ENCODE results near the gene VEPH1.

The VEPH1 gene

DNA sequence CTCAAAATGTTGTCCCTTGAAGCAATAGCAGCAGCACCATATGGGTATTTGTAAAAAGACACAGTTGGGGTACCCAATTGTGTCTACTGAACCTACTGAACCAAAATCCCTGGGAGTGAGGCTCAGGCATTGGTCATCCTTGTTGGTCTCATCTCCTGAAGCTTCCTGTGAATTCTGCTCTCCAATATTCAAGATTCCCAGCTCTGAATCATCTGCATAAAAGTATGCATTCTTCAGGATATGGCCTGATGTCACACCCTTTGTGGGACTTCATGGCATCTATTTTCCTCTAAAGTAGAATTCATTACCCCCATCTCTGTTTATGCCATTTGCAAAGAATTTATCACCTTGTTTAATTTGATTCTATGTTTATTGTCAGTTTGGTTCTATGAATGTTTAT is 79.9 kb downstream of the VEPH1 start:
- TF ChIP-seq, protein P1, sequence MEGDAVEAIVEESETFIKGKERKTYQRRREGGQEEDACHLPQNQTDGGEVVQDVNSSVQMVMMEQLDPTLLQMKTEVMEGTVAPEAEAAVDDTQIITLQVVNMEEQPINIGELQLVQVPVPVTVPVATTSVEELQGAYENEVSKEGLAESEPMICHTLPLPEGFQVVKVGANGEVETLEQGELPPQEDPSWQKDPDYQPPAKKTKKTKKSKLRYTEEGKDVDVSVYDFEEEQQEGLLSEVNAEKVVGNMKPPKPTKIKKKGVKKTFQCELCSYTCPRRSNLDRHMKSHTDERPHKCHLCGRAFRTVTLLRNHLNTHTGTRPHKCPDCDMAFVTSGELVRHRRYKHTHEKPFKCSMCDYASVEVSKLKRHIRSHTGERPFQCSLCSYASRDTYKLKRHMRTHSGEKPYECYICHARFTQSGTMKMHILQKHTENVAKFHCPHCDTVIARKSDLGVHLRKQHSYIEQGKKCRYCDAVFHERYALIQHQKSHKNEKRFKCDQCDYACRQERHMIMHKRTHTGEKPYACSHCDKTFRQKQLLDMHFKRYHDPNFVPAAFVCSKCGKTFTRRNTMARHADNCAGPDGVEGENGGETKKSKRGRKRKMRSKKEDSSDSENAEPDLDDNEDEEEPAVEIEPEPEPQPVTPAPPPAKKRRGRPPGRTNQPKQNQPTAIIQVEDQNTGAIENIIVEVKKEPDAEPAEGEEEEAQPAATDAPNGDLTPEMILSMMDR (conservative IDR thresholded peaks at IDR 0.05; ENCODE audit: low read depth, low read length): no peak
- no peak for DNase-seq (ENCODE audit: low read depth)
- no peak overlapping the region for H3K4me3 ChIP-seq (ENCODE audit: low read depth, low read length)

DNA sequence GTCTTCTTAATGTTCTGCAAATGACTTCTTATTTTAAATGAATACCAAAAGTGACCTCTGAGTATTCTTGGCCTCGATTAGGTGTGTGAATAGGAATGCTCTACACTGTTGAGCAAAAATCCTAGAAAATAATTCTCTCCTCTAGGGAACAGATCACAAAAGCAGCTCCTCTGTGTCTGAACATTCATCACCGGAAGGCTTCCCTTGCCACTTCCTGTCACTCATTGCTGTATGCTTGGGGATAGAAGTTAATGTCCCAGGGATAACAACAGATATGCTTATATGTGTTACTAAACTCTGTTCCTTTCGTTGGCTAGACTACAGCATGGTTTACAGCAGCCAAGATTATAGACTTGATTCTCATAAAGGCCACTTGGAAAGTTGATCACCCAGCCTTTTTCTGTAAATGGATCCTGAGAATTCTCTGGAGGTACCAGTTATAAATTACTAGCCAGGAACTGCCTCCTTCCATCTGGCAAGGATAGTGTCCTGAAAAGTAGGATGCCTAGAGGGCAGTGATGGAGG is 82.5 kb downstream of the VEPH1 start:
- TF ChIP-seq, protein P1 (conservative IDR thresholded peaks at IDR 0.05; ENCODE audit: low read depth, low read length): no peak
- DNase-seq (ENCODE audit: low read depth): no peak
- no peak overlapping the region for H3K4me3 ChIP-seq (ENCODE audit: low read depth, low read length)

DNA sequence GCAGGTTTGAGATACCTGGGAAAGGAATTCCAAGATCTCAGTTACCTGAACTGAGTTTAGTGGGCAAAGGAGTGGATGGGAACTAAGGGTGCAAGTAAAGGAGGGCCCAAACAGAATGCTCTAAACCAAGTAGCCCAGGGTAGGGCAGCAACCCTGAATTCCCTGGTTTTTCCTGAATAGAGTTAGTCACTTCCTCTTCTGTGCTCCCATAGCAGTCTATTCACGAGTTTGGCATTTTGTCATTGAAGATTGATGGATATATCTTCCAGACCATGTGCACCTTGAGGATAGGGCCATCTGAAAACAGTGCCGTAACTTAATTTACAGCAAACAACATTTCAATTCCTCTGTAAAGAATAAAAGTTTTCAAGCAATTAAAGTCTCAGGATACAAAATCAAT is 85.1 kb downstream of the VEPH1 start:
- DNase-seq (ENCODE audit: low read depth): no peak
- no peak overlapping the region for H3K4me3 ChIP-seq (ENCODE audit: low read depth, low read length)
- TF ChIP-seq, protein P1 (conservative IDR thresholded peaks at IDR 0.05; ENCODE audit: low read depth, low read length): no peak

DNA sequence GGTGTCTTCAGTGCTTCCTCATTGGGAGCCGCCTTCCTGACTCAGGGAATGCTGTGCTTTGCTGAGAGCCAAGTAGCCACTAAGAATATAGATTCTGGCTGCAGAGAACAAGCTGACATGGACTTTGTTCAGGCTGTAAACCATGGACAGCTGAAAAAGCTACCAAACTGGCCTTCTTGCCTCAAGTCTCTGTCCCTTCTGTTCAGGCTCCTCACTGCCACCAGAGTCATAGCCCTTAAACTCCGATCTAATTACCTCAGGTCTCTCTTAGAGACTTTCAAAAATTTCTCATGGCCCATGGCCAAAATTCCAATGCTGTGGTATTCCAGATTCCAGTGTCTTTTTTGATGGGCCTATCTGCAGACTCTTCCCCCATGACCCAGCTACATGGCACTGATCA is 86.0 kb downstream of the VEPH1 start:
- no peak for DNase-seq (ENCODE audit: low read depth)
- no peak overlapping the region for H3K4me3 ChIP-seq (ENCODE audit: low read depth, low read length)
- TF ChIP-seq, protein P1 (conservative IDR thresholded peaks at IDR 0.05; ENCODE audit: low read depth, low read length): no peak

DNA sequence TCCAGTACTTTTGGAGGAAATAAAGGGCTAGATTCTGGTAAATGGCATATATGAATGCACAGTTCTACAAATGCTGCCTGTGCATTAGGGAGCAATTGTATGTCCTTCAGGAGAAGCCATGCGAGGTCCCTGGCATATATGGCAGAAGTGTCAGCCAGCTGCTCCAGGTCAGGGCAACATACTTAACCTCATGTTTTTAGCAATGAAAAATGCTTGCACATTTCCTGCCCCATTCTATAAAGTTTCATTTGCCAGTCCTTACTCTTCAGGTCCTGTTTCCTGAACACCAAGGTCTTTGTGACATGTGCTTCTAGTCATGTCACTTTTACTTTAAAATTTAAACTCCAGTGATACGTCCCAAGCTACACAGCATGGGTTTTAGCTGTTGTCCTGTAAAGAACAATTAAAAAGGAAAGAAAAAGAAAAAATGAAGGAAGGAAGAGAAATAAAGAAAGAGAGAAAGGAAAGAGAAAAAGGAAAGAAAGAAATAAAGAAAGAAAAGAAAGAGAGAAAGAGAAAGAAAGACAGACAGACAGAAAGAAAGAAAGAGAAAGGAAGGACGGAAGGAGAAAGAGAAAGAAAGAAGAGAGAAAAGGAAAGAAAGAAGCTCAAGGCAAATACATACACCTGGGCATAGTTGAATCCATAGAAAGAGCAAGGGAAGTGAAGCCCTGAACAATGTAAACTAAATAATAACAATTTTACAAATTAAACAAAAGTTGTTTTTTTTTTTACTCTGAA is 86.7 kb downstream of the VEPH1 start:
- no peak for DNase-seq (ENCODE audit: low read depth)
- TF ChIP-seq, protein P1 (conservative IDR thresholded peaks at IDR 0.05; ENCODE audit: low read depth, low read length): no peak

DNA sequence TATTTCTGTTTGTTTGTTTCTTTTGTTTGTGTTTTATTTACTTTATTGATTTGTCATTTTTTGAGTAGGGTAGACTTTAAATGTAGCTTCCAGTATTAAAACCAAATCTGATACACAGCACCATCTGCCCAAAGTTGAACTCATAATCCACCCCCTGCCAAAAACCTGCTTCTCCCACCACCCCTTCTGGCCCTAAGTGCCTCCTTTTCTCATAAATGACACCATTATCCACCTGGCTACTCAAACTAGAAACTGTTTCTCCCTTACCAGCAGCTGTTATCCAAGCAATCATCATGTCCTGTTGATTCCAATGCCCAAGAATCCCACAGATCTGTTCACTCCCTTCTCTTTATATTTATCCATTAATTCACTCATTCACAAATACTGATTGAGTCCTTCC is 88.4 kb downstream of the VEPH1 start:
- no peak overlapping the region for H3K4me3 ChIP-seq (ENCODE audit: low read depth, low read length)
- TF ChIP-seq, protein P1 (conservative IDR thresholded peaks at IDR 0.05; ENCODE audit: low read depth, low read length): no peak
- no peak for DNase-seq (ENCODE audit: low read depth)

More for the DNA sequence above, 86.7 kb downstream of the VEPH1 start:
- no peak overlapping the region for H3K4me3 ChIP-seq (ENCODE audit: low read depth, low read length)

DNA sequence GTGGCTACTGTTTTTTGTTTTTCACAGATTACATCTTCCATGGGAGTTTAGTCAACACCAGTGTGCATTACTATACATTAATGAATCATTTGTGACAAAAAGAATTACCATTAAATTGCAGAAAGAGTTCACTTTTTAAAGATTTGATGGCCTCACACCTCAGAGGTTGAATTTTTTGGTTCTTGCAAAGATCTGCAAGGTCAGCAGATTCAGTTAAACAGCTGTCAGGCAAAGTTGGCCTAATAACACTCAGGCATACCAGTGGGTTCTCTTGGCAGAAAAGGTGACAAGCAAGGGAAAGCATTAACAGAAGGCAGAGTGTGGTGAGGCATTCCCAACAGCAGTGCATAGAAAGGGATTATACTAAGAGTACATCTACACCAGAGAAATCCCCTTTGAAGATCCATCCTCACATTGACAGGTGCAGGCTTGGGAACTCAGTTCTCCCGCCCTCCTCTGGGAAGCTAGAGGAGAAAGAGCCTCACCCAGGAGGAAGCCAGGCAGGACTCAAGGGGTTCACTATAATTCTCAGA is 90.8 kb downstream of the VEPH1 start:
- H3K4me3 ChIP-seq (ENCODE audit: low read depth, low read length): no peak overlapping the region
- TF ChIP-seq, protein P1 (conservative IDR thresholded peaks at IDR 0.05; ENCODE audit: low read depth, low read length): no peak
- no peak for DNase-seq (ENCODE audit: low read depth)
